Measurements from ENCODE around the gene C1orf167.

GRCh38 chr1:11799099-11799498 is 37.1 kb downstream of the C1orf167 start:
- no peak for TF ChIP-seq CTCF (IDR thresholded peaks at IDR 0.05)
- TF ChIP-seq POLR2A (IDR thresholded peaks at IDR 0.05) = no peak

Measured in testis (tissue), 2 donors.